ENCODE results near the gene DPP4. TPM values are rescaled to one million over a fixed set of nuclear protein-coding genes. Genes with fewer than 3 reads are reported as not detected.

Gene DPP4
- total and polyA plus RNA-seq, 2 of the 13 experiments (the other 11 are each of a cell fraction or from before 2014, with no cell fraction given), result 39.4 to 109 TPM

DNA sequence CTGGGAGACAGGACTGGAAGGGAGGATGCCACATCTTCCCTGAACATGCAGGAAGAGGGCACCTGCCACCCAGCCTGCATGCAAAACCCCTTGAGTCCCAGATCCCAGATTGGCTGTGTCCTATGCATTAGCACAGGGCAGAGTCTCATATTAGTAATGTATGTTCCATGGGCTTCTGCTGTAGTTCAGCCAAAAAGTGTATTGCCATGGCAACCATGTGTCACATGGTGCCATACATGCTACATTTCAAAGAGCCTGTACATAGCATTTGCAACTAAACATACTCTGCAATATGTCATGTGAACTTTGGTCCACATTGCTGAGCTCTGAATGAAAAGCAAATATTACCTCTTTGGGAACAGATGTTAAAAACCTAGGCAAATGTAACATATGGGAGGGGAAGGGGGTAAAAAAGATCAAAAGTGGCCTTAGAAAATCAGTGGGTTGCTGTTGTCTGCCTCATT lies 78.4 kb downstream of the DPP4 start (continued):
- TF ChIP-seq FOXA1 (IDR thresholded peaks at IDR 0.05), result no peak
- peak; percentile 44; the same call in 1 of the 2 replicates for TF ChIP-seq FOXA1 (CRISPR knock-in tag; IDR thresholded peaks at IDR 0.05)
- TF ChIP-seq, protein P1, sequence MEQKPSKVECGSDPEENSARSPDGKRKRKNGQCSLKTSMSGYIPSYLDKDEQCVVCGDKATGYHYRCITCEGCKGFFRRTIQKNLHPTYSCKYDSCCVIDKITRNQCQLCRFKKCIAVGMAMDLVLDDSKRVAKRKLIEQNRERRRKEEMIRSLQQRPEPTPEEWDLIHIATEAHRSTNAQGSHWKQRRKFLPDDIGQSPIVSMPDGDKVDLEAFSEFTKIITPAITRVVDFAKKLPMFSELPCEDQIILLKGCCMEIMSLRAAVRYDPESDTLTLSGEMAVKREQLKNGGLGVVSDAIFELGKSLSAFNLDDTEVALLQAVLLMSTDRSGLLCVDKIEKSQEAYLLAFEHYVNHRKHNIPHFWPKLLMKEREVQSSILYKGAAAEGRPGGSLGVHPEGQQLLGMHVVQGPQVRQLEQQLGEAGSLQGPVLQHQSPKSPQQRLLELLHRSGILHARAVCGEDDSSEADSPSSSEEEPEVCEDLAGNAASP (CRISPR knock-in tag; IDR thresholded peaks at IDR 0.05; ENCODE audit: borderline replicate concordance), result peak; percentile 32; the same call in 1 of the 2 replicates
- TF ChIP-seq, protein P2, sequence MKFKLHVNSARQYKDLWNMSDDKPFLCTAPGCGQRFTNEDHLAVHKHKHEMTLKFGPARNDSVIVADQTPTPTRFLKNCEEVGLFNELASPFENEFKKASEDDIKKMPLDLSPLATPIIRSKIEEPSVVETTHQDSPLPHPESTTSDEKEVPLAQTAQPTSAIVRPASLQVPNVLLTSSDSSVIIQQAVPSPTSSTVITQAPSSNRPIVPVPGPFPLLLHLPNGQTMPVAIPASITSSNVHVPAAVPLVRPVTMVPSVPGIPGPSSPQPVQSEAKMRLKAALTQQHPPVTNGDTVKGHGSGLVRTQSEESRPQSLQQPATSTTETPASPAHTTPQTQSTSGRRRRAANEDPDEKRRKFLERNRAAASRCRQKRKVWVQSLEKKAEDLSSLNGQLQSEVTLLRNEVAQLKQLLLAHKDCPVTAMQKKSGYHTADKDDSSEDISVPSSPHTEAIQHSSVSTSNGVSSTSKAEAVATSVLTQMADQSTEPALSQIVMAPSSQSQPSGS (CRISPR knock-in tag; IDR thresholded peaks at IDR 0.05), result peak; percentile 39; the same call in 1 of the 2 replicates
- TF ChIP-seq, protein P3, sequence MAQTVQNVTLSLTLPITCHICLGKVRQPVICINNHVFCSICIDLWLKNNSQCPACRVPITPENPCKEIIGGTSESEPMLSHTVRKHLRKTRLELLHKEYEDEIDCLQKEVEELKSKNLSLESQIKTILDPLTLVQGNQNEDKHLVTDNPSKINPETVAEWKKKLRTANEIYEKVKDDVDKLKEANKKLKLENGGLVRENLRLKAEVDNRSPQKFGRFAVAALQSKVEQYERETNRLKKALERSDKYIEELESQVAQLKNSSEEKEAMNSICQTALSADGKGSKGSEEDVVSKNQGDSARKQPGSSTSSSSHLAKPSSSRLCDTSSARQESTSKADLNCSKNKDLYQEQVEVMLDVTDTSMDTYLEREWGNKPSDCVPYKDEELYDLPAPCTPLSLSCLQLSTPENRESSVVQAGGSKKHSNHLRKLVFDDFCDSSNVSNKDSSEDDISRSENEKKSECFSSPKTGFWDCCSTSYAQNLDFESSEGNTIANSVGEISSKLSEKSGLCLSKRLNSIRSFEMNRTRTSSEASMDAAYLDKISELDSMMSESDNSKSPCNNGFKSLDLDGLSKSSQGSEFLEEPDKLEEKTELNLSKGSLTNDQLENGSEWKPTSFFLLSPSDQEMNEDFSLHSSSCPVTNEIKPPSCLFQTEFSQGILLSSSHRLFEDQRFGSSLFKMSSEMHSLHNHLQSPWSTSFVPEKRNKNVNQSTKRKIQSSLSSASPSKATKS (CRISPR knock-in tag; IDR thresholded peaks at IDR 0.05), result no peak
- TF ChIP-seq ISL2 (CRISPR knock-in tag; IDR thresholded peaks at IDR 0.05), result peak; percentile 53; the same call in 1 of the 2 replicates
- TF ChIP-seq PPARG (CRISPR knock-in tag; conservative IDR thresholded peaks at IDR 0.05), result peak; percentile 82
- TF ChIP-seq XRCC5 (optimal IDR thresholded peaks at IDR 0.05; ENCODE audit: low read length), result peak; percentile 33
- peak; percentile 58; the same call in 1 of the 2 replicates for TF ChIP-seq SOX5 (CRISPR knock-in tag; IDR thresholded peaks at IDR 0.05; ENCODE audit: borderline replicate concordance)
- no peak for TF ChIP-seq ZNF883 (CRISPR knock-in tag; IDR thresholded peaks at IDR 0.05; ENCODE audit: not compliant biosample characterization)
- TF ChIP-seq LCORL (IDR thresholded peaks at IDR 0.05), result peak; percentile 81; the same call in 1 of the 2 replicates
- TF ChIP-seq LCORL (CRISPR knock-in tag; IDR thresholded peaks at IDR 0.05), result no peak
- TF ChIP-seq RFX1 (IDR thresholded peaks at IDR 0.05), result peak; percentile 93
- TF ChIP-seq KMT2B (CRISPR knock-in tag; IDR thresholded peaks at IDR 0.05), result no peak
- no peak for TF ChIP-seq ZSCAN31 (CRISPR knock-in tag; IDR thresholded peaks at IDR 0.05; ENCODE audit: low read depth)
- peak; percentile 46 for TF ChIP-seq TBL1XR1 (IDR thresholded peaks at IDR 0.05; ENCODE audit: borderline replicate concordance, low read length, partially characterized antibody)
- TF ChIP-seq SAP130 (CRISPR knock-in tag; IDR thresholded peaks at IDR 0.05; ENCODE audit: low read depth), result peak; percentile 56
- TF ChIP-seq CEBPB (IDR thresholded peaks at IDR 0.05; ENCODE audit: borderline replicate concordance, low read depth, low read length), result peak; percentile 71
- TF ChIP-seq, protein P4, sequence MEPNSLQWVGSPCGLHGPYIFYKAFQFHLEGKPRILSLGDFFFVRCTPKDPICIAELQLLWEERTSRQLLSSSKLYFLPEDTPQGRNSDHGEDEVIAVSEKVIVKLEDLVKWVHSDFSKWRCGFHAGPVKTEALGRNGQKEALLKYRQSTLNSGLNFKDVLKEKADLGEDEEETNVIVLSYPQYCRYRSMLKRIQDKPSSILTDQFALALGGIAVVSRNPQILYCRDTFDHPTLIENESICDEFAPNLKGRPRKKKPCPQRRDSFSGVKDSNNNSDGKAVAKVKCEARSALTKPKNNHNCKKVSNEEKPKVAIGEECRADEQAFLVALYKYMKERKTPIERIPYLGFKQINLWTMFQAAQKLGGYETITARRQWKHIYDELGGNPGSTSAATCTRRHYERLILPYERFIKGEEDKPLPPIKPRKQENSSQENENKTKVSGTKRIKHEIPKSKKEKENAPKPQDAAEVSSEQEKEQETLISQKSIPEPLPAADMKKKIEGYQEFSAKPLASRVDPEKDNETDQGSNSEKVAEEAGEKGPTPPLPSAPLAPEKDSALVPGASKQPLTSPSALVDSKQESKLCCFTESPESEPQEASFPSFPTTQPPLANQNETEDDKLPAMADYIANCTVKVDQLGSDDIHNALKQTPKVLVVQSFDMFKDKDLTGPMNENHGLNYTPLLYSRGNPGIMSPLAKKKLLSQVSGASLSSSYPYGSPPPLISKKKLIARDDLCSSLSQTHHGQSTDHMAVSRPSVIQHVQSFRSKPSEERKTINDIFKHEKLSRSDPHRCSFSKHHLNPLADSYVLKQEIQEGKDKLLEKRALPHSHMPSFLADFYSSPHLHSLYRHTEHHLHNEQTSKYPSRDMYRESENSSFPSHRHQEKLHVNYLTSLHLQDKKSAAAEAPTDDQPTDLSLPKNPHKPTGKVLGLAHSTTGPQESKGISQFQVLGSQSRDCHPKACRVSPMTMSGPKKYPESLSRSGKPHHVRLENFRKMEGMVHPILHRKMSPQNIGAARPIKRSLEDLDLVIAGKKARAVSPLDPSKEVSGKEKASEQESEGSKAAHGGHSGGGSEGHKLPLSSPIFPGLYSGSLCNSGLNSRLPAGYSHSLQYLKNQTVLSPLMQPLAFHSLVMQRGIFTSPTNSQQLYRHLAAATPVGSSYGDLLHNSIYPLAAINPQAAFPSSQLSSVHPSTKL (CRISPR knock-in tag; IDR thresholded peaks at IDR 0.05), result peak; percentile 91
- peak; percentile 67; the same call in 1 of the 2 replicates for TF ChIP-seq RFX5 (IDR thresholded peaks at IDR 0.05; ENCODE audit: low read depth, low read length)
- TF ChIP-seq ZNF383 (CRISPR knock-in tag; IDR thresholded peaks at IDR 0.05; ENCODE audit: borderline replicate concordance), result no peak
- TF ChIP-seq NFIC (IDR thresholded peaks at IDR 0.05; ENCODE audit: low read length), result peak; percentile 57; the same call in 1 of the 2 replicates
